A673 (cell line): Measurements from ENCODE around the gene UMODL1.

Experiments
- CTCF ChIP-seq: fragments of 300-800, 200-600 bp; sonication (generic); conservative IDR thresholded peaks from 2 replicates; pipeline ENCODE4 v1.5.1; 2017; ENCODE audit warnings: low read depth, mild to moderate bottlenecking, antibody characterized with exemption, low read length, moderate library complexity, mixed read lengths
- EZH2 ChIP-seq: fragments of 200-600 bp; sonication (generic); IDR thresholded peaks from 2 replicates; pipeline ENCODE4 v1.6.1; 2017; ENCODE audit warnings: borderline replicate concordance, low read depth, mild to moderate bottlenecking, mixed read lengths, antibody characterized with exemption, low read length; ENCODE audit not compliant: poor library complexity, severe bottlenecking

DNA sequence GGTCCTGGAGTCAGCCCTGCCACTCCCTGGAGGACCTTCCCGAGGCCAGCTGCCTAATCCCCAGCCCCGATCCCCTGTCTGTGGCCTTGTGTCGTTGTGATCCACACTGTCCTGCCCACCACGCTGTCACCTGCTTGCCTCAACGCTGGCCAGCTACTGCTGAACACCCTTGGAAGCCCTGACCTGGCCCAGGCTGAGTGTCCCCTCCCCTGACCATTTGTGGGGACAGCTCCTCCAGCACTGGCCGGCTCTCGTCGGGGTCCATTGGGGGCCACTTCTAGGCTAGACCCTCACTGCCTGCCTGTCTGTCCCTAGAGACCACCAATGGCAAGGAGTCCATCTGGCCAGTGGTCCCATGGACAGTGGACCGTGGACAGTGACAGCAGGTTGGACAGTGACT lies 12.0 kb upstream of the UMODL1 start:
- TF ChIP-seq EZH2 (no peak), CTCF (no peak)
